Uterus (tissue), 4 donors: ENCODE results near the gene CP. TPM values are rescaled to one million over a fixed set of nuclear protein-coding genes. Genes with fewer than 3 reads are reported as not detected.
"Not testable (repeated sequence)": the region's sequence is repeated elsewhere in the genome, so short reads cannot be mapped to it uniquely, and the experiment has no call there.

Experiments
- DNase-seq, 2 donors: peaks; one replicate each; pipeline ENCODE4 v3.0.0-alpha.2; 2019 to 2020
- H3K27ac ChIP-seq, 2 donors: fragments of 200-600 bp; sonication (generic); 1 replicate in 1 of 2; 2 replicates in 1 of 2; pipeline ENCODE4 v1.5.1; 2016 to 2018
- H3K27me3 ChIP-seq, 2 donors: fragments of 200-600 bp; sonication (generic); one replicate each; pipeline ENCODE4 v1.5.1; 2018 to 2019; ENCODE audit warnings: control low read depth in 1 of 2
- H3K36me3 ChIP-seq, 2 donors: fragments of 200-600 bp; sonication (generic); one replicate each; pipeline ENCODE4 v1.5.1; 2019; ENCODE audit warnings: control low read depth in 1 of 2
- H3K4me1 ChIP-seq, 2 donors: fragments of 200-600 bp; sonication (generic); one replicate each; pipeline ENCODE4 v1.5.1; 2018 to 2019; ENCODE audit warnings: control low read depth in 1 of 2
- H3K4me3 ChIP-seq, 2 donors: fragments of 200-600 bp; sonication (generic); 1 replicate in 1 of 2; 2 replicates in 1 of 2; pipeline ENCODE4 v1.5.1; 2018 to 2019; ENCODE audit warnings: mild to moderate bottlenecking in 1 of 2
- H3K9me3 ChIP-seq, 2 donors: fragments of 200-600 bp; sonication (generic); one replicate each; pipeline ENCODE4 v1.5.1; 2019; ENCODE audit warnings: control low read depth in 1 of 2
- CTCF ChIP-seq, 4 experiments: fragments of 200-600 bp in 2 of 4; fragments of 450-650 bp in 2 of 4; sonication (generic) in 2 of 4; IDR thresholded peaks; one replicate each; pipeline ENCODE4 v1.5.1; 2016 to 2019; ENCODE audit warnings: antibody characterized with exemption in 4 of 4, mild to moderate bottlenecking in 2 of 4, moderate library complexity in 1 of 4
- POLR2A ChIP-seq, 2 donors: fragments of 450-650 bp; IDR thresholded peaks; one replicate each; pipeline ENCODE4 v1.6.1; 2016; ENCODE audit warnings: antibody characterized with exemption in 2 of 2, mild to moderate bottlenecking in 1 of 2, moderate library complexity in 1 of 2
- intact Hi-C: fragments of 100-400 bp; cut with DNase I; formaldehyde crosslinking; loops from one replicate; pipeline ENCODE4 v1.15.1; 2023; ENCODE audit warnings: low total_unique reads
- total RNA-seq, 4 donors: library from RNA; depleted of rRNA in 3 of 4; stranded (reverse); fragments of >200 nt in 3 of 4; gene quantifications; one replicate each; pipeline versions ENCODE4 v1.1.0 to v1.2.4, GENCODE V29; 2014 to 2023
- donor health status: DM: yes; HTN: yes; CAD: no.

Gene CP
- total RNA-seq, 4 donors from 2014 or later, result 2.2 to 13.3 (median 5.9) TPM

- Histone ChIP-seq H3K27me3 (no peaks in the 10 kb centered on the region), H3K36me3 (no peaks in the 10 kb centered on the region), H3K27ac (no peak overlapping the region), H3K4me1 (no peaks in the 10 kb centered on the region), H3K9me3 (no peaks in the 10 kb centered on the region), H3K4me3 (no peak overlapping the region)
- TF ChIP-seq POLR2A (IDR thresholded peaks at IDR 0.05) (no peak), CTCF (IDR thresholded peaks at IDR 0.05) (no peak)
- intact Hi-C loops, result no loop called here
- DNase-seq, result no peak
Measured at GRCh38 chr3:149231871-149232270, 10.2 kb upstream of the CP start.

GRCh38 chr3:149227591-149228268 lies 6.1 kb upstream of the CP start:
- TF ChIP-seq CTCF (IDR thresholded peaks at IDR 0.05) (no peak), POLR2A (IDR thresholded peaks at IDR 0.05) (no peak)

GRCh38 chr3:149226776-149227175 lies 5.1 kb upstream of the CP start:
- Histone ChIP-seq H3K9me3 (no peaks in the 10 kb centered on the region), H3K4me3 (no peak overlapping the region), H3K27me3 (no peaks in the 10 kb centered on the region), H3K36me3 (no peaks in the 10 kb centered on the region), H3K4me1 (no peaks in the 10 kb centered on the region), H3K27ac (no peak overlapping the region)
- intact Hi-C loops, result no loop called here
- TF ChIP-seq POLR2A (IDR thresholded peaks at IDR 0.05) (no peak), CTCF (IDR thresholded peaks at IDR 0.05) (no peak)
- DNase-seq, result no peak

More at GRCh38 chr3:149227591-149228268, 6.1 kb upstream of the CP start:
- no peaks in the 10 kb centered on the region for H3K27me3 ChIP-seq
- no peaks in the 10 kb centered on the region for H3K36me3 ChIP-seq
- no peak for DNase-seq
- no peaks in the 10 kb centered on the region for H3K9me3 ChIP-seq
- intact Hi-C loops, result no loop called here
- H3K27ac ChIP-seq, result no peak overlapping the region
- no peak overlapping the region for H3K4me3 ChIP-seq
- no peaks in the 10 kb centered on the region for H3K4me1 ChIP-seq

- no peaks in the 10 kb centered on the region for H3K9me3 ChIP-seq
- intact Hi-C loops, result no loop called here
- DNase-seq, result no peak
- TF ChIP-seq CTCF (IDR thresholded peaks at IDR 0.05) (no peak), POLR2A (IDR thresholded peaks at IDR 0.05) (no peak)
- no peaks in the 10 kb centered on the region for H3K4me1 ChIP-seq
- H3K27ac ChIP-seq, result peak overlapping the region; percentile 76 to 81
- H3K27me3 ChIP-seq, result no peaks in the 10 kb centered on the region
- no peaks in the 10 kb centered on the region for H3K36me3 ChIP-seq
- H3K4me3 ChIP-seq, result peak overlapping the region; percentile 15 to 32
Measured at GRCh38 chr3:149224736-149225594, 3.3 kb upstream of the CP start.

- no peaks in the 10 kb centered on the region for H3K9me3 ChIP-seq
- H3K36me3 ChIP-seq, result no peaks in the 10 kb centered on the region
- H3K27me3 ChIP-seq, result no peaks in the 10 kb centered on the region
- H3K27ac ChIP-seq, result no peak overlapping the region
- no peaks in the 10 kb centered on the region for H3K4me1 ChIP-seq
- no peak for DNase-seq
- intact Hi-C loops, result no loop called here
- TF ChIP-seq POLR2A (IDR thresholded peaks at IDR 0.05) (no peak), CTCF (IDR thresholded peaks at IDR 0.05) (no peak)
- no peak overlapping the region for H3K4me3 ChIP-seq
Measured at GRCh38 chr3:149223461-149223820, 1.8 kb upstream of the CP start.

- H3K4me1 ChIP-seq, H3K36me3 ChIP-seq, H3K27me3 ChIP-seq, H3K27ac ChIP-seq, intact Hi-C loops, H3K9me3 ChIP-seq, H3K4me3 ChIP-seq, DNase-seq: not testable (repeated sequence)
Measured at GRCh38 chr3:149219380-149220121, 2.1 kb downstream of the CP start.
